Colonic mucosa (tissue), 4 donors: ENCODE data around the gene RBP5. TPM values are rescaled to one million over a fixed set of nuclear protein-coding genes. Genes with fewer than 3 reads are reported as not detected.

Experiments
- DNase-seq: peaks from one replicate; pipeline ENCODE4 v3.0.0-alpha.2; 2020
- H3K27ac ChIP-seq: fragments of 200-600 bp; one replicate; pipeline ENCODE4 v1.8.0; 2021
- H3K27me3 ChIP-seq: fragments of 200-600 bp; one replicate; pipeline ENCODE4 v1.8.0; 2021
- H3K36me3 ChIP-seq: fragments of 200-600 bp; one replicate; pipeline ENCODE4 v1.8.0; 2021
- H3K4me1 ChIP-seq: fragments of 200-600 bp; one replicate; pipeline ENCODE4 v1.8.0; 2021; ENCODE audit warnings: mild to moderate bottlenecking
- H3K4me3 ChIP-seq: fragments of 200-600 bp; one replicate; pipeline ENCODE4 v1.8.0; 2021
- H3K9ac ChIP-seq, 2 donors: one replicate each; pipeline ENCODE4 v1.7.0; 2013; ENCODE audit warnings: control low read depth in 2 of 2, low read depth in 2 of 2, low read length in 2 of 2
- H3K9me3 ChIP-seq: fragments of 200-600 bp; one replicate; pipeline ENCODE4 v1.8.0; 2021
- intact Hi-C: fragments of 100-400 bp; cut with DNase I; formaldehyde crosslinking; loops from one replicate; pipeline ENCODE4 v1.14.1; 2022
- total RNA-seq, 2 donors: library from RNA; stranded (reverse); fragmentation: NEBNext Ultra II Directional in 1 of 2; extraction: Animal tissue kit (Norgen Biotek cat#: 25700) in 1 of 2; gene quantifications; one replicate each; pipeline ENCODE4 v1.2.1, GENCODE V29; 2021
- TF ChIP-seq, protein P1 (sequence below): fragments of 200-600 bp; IDR thresholded peaks from one replicate; pipeline ENCODE4 v1.8.0; 2022; ENCODE audit warnings: antibody characterized with exemption, mild to moderate bottlenecking
- donor health status: healthy.
- donor health status: DM: no; HTN: no; CAD: no.
- donor health status: DM: no; HTN: no; CAD: no.

The RBP5 gene
- total RNA-seq, 2 donors from 2014 or later = 2.4 to 3.7 TPM

- Histone ChIP-seq H3K27ac (no peak overlapping the region), H3K4me1 (no peaks in the 10 kb centered on the region), H3K9me3 (no peaks in the 10 kb centered on the region), H3K4me3 (no peak overlapping the region), H3K9ac (no peak overlapping the region), H3K27me3 (no peaks in the 10 kb centered on the region), H3K36me3 (peaks cover 3% of the 10 kb centered on the region)
- TF ChIP-seq, protein P1, sequence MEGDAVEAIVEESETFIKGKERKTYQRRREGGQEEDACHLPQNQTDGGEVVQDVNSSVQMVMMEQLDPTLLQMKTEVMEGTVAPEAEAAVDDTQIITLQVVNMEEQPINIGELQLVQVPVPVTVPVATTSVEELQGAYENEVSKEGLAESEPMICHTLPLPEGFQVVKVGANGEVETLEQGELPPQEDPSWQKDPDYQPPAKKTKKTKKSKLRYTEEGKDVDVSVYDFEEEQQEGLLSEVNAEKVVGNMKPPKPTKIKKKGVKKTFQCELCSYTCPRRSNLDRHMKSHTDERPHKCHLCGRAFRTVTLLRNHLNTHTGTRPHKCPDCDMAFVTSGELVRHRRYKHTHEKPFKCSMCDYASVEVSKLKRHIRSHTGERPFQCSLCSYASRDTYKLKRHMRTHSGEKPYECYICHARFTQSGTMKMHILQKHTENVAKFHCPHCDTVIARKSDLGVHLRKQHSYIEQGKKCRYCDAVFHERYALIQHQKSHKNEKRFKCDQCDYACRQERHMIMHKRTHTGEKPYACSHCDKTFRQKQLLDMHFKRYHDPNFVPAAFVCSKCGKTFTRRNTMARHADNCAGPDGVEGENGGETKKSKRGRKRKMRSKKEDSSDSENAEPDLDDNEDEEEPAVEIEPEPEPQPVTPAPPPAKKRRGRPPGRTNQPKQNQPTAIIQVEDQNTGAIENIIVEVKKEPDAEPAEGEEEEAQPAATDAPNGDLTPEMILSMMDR = no peak
- DNase-seq = no peak
- intact Hi-C loops = no loop called here
These were observed 27.0 kb downstream of the RBP5 start for GRCh38 chr12:7101694-7102131.

- no peak for DNase-seq
- intact Hi-C loops = no loop called here
These were observed 27.5 kb downstream of the RBP5 start for GRCh38 chr12:7101047-7101693.

DNA sequence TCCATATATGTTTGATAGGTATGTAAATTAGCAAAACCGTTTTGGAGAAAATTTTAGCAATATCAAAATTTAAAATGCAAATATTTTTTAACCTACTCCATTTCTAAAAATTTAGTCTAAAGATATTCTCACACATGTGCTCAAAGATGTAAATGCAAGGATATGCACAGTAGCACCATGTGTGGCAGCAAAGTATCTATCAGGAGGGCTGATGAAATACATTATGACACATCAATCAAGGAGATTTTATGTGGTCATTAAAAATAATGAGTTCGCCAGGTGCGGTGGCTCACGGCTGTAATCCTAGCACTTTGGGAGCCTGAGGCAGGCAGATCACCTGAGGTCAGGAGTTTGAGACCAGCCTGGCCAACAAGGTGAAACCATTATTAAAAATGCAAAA lies 28.4 kb downstream of the RBP5 start:
- intact Hi-C loops = no loop called here
- DNase-seq = no peak
- H3K36me3 ChIP-seq = peaks cover 3% of the 10 kb centered on the region
- no peak overlapping the region for H3K9ac ChIP-seq
- H3K4me3 ChIP-seq = no peak overlapping the region
- TF ChIP-seq, protein P1 = no peak
- H3K4me1 ChIP-seq = no peaks in the 10 kb centered on the region
- no peaks in the 10 kb centered on the region for H3K9me3 ChIP-seq
- no peak overlapping the region for H3K27ac ChIP-seq
- no peaks in the 10 kb centered on the region for H3K27me3 ChIP-seq

More at GRCh38 chr12:7101047-7101693, 27.5 kb downstream of the RBP5 start:
- Histone ChIP-seq H3K9me3 (no peaks in the 10 kb centered on the region), H3K4me3 (no peak overlapping the region), H3K9ac (no peak overlapping the region), H3K27me3 (no peaks in the 10 kb centered on the region), H3K27ac (no peak overlapping the region), H3K36me3 (peaks cover 3% of the 10 kb centered on the region), H3K4me1 (no peaks in the 10 kb centered on the region)
- TF ChIP-seq, protein P1 = no peak

DNA sequence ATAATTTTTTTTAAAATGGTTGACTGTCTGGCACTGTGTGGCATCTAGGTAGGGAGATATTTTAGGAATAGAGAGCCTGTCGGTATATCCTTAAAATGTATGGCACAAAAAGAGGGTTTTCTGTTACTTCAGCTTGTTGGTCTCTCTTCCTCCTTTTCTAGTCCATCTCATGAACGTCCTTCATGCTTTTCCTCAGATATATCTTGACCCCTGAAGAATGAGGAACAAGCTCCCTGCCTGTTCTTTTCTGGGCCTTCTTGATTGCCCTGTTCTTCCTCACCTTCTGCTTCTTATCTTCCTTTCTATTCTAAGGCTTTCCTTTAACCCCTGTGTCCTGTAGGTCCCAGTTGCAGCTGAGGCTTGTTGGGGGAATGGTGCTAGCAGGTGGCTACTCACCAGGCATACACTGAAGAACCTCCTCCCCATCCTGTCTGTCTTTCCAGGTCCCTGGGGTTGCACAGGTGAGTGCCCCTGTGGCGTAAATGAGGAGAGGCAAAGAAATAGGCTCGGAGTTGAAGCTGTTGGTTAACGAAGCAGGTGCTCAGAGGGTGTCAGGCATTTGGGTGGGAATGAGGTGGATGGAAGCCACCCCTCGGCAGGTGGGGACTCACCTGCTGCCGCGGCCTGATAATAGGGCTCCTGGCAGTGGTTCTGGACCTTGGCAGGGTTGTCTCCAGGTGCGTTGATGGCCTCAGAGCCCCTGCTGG lies 29.2 kb downstream of the RBP5 start:
- Histone ChIP-seq H3K27ac (no peak overlapping the region), H3K27me3 (no peaks in the 10 kb centered on the region), H3K9me3 (no peaks in the 10 kb centered on the region), H3K9ac (no peak overlapping the region), H3K4me3 (no peak overlapping the region), H3K4me1 (no peaks in the 10 kb centered on the region), H3K36me3 (no peaks in the 10 kb centered on the region)
- DNase-seq = no peak
- intact Hi-C loops = no loop called here
- TF ChIP-seq, protein P1 = no peak

- TF ChIP-seq, protein P1 = no peak
- no peak for DNase-seq
- intact Hi-C loops = no loop called here
- H3K4me1 ChIP-seq = no peaks in the 10 kb centered on the region
- no peaks in the 10 kb centered on the region for H3K9me3 ChIP-seq
- H3K27ac ChIP-seq = no peak overlapping the region
- no peaks in the 10 kb centered on the region for H3K27me3 ChIP-seq
- H3K9ac ChIP-seq = no peak overlapping the region
- H3K36me3 ChIP-seq = no peaks in the 10 kb centered on the region
- no peak overlapping the region for H3K4me3 ChIP-seq
These were observed 31.7 kb downstream of the RBP5 start for GRCh38 chr12:7096979-7097378.
